ENCODE data around the gene CELA2B.

Gene CELA2B

GRCh38 chr1:15524283-15525049 is 48.6 kb downstream of the CELA2B start:
- peak overlapping the region; percentile 66 for H3K4me3 ChIP-seq (ENCODE audit: low read depth, low read length)

- peak overlapping the region; percentile 56 for H3K4me3 ChIP-seq (ENCODE audit: low read depth, low read length)
Measured at GRCh38 chr1:15525050-15526020, 49.4 kb downstream of the CELA2B start.

GRCh38 chr1:15526021-15526489 is 50.2 kb downstream of the CELA2B start:
- peak overlapping the region; percentile 18 for H3K4me3 ChIP-seq (ENCODE audit: low read depth, low read length)

GRCh38 chr1:15526490-15527339 is 50.8 kb downstream of the CELA2B start, which contains the start of gene DNAJC16:
Gene DNAJC16 (plus strand): TSS chr1:15526848. CDS start chr1:15529106, 2,258 bp downstream.
- H3K4me3 ChIP-seq (ENCODE audit: low read depth, low read length) = peak within 1 kb of the TSS; percentile 75

GRCh38 chr1:15531003-15531402 is 55.1 kb downstream of the CELA2B start:
- no peak overlapping the region for H3K4me3 ChIP-seq (ENCODE audit: low read depth, low read length)

GRCh38 chr1:15531682-15532081 is 55.8 kb downstream of the CELA2B start:
- H3K4me3 ChIP-seq (ENCODE audit: low read depth, low read length) = no peak overlapping the region

GRCh38 chr1:15538771-15539170 is 62.9 kb downstream of the CELA2B start:
- no peak overlapping the region for H3K4me3 ChIP-seq (ENCODE audit: low read depth, low read length)

- H3K4me3 ChIP-seq (ENCODE audit: low read depth, low read length) = no peak overlapping the region
Measured at GRCh38 chr1:15540186-15540585, 64.3 kb downstream of the CELA2B start.
